Stimulated activated CD8-positive, alpha-beta memory T cell treated with anti-CD3 and anti-CD28 coated beads, Interleukin-4, amount 100 ng/mL, for 48 hours (primary cell): ENCODE measurements around the gene TSKS.

ENCODE experiments used
- DNase-seq: peaks from one replicate; pipeline ENCODE4 v3.0.0-alpha.2; 2020

The TSKS gene, protein sequence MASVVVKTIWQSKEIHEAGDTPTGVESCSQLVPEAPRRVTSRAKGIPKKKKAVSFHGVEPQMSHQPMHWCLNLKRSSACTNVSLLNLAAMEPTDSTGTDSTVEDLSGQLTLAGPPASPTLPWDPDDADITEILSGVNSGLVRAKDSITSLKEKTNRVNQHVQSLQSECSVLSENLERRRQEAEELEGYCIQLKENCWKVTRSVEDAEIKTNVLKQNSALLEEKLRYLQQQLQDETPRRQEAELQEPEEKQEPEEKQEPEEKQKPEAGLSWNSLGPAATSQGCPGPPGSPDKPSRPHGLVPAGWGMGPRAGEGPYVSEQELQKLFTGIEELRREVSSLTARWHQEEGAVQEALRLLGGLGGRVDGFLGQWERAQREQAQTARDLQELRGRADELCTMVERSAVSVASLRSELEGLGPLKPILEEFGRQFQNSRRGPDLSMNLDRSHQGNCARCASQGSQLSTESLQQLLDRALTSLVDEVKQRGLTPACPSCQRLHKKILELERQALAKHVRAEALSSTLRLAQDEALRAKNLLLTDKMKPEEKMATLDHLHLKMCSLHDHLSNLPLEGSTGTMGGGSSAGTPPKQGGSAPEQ

DNA sequence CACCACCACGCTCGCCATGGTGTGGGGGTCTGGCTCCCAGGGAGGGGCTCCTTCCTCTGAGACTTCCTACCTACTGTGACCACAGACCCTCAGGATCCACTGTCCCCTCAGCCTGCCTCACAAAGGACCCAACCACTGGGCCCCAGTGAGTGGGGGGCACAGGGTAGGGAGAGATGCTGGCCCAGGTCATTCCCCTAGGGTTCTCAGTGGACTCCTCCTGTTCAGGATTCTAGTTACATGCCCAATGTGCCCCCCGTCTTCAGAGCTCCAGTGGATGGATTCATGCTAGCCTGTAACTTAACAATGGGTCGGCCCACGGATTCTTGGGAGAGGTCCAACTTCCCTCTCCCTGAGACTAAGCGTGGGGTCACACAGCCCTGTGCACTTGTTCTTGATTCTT is at the start of gene TSKS:
TSS of gene TSKS (minus strand) at position 77 of the 400 bp plus-strand sequence. CDS start at position 18, 59 bp downstream.
- DNase-seq = no peak

DNA sequence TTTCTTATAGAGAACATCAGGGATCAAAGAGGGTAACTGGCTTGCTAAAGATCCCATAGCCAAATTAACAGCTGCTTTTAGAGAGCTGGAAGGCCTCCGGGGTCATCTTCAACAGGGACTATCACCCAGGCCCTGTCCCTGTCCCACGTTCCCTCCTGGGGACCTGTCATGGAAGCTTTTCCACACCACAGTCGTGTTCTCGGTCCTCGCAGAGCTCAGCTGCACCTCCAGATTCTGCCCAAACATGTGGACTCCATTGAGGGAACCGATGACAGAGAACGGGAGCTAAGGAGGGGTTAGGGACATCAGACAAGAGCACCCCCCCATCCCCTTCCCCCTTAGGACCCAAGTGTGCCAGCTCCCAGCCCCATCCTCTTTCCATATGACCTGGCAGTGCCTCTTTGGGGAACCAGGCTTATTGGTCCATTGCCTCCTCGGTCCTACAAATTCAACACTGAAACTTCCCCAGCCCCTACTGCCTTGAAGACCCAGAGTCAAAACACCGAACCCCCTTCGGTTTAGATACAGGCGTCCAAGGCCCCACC is 49.4 kb upstream of the TSKS start:
- DNase-seq = no peak

DNA sequence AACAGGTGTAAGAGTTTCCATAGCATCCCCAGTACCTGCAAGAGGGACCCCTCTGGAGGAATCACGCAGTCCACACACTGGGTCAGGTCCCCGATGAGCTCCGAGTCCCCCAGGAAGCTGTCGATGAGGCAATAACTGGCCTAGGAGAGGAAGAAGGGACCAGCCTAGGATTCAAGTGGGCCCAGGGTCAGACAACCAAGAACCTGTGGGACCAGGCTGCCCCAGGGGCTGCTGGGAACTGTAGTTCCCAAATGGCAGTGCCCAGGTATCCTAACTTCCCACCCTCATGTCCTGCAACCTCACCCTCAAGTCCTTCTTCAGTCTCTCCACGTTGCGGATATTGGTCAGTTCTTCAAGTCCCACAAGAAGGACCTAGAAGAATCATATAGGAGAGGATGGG is 48.2 kb upstream of the TSKS start:
- DNase-seq = no peak

- no peak for DNase-seq
Measured at GRCh38 chr19:49809941-49810389, 46.9 kb upstream of the TSKS start.

DNA sequence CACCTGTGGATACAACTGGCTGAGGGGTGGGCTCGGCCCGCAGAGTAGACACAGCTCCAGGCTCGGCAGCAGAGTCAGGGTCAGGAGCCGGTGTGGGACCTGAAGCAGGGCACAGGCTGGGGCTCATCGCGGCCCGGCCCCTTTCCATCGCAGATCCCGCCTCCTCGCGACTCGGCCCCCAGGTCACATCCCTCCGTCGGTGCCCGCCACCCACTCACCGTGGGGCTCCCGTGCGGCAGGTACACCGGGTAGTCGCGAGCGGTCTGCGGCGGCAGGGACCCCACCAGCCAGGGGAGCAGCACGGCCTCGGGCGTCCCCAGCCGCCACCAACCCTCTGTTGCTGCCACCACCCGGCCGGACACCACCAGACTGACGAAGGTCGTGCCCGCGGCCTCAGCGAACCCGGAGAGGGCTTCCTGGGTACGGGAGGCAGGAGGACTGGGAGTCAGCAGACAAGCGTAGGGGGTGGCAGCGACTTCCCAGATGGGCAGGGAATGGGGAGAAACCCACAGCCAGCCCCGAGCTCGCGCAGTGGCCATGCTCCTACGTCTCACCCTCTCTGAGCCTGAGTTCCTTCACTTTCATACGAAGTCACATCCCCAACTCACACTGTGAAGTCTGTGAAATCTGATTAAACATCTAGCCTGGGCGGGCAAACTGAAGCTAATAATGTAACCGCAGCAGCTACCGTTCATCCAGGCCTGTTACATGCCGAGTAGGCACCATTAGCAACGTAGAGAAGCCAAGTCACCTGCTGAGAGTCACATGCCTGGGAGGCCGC is 46.2 kb upstream of the TSKS start:
- peak; percentile 65 for DNase-seq

GRCh38 chr19:49808711-49809159 is 45.6 kb upstream of the TSKS start:
- peak; percentile 93 for DNase-seq

GRCh38 chr19:49807904-49808675 is 45.0 kb upstream of the TSKS start:
- no peak for DNase-seq

GRCh38 chr19:49807058-49807903 is 44.2 kb upstream of the TSKS start:
- no peak for DNase-seq

DNA sequence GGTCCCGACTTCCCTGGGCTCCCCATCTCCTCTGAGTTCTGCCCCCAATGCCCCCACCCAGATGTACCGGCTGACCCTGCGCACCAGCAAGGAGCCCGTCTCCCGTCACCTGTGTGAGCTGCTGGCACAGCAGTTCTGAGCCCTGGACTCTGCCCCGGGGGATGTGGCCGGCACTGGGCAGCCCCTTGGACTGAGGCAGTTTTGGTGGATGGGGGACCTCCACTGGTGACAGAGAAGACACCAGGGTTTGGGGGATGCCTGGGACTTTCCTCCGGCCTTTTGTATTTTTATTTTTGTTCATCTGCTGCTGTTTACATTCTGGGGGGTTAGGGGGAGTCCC is 43.5 kb upstream of the TSKS start:
- DNase-seq = no peak

- DNase-seq = no peak
Measured at GRCh38 chr19:49805822-49806619, 42.9 kb upstream of the TSKS start.

DNA sequence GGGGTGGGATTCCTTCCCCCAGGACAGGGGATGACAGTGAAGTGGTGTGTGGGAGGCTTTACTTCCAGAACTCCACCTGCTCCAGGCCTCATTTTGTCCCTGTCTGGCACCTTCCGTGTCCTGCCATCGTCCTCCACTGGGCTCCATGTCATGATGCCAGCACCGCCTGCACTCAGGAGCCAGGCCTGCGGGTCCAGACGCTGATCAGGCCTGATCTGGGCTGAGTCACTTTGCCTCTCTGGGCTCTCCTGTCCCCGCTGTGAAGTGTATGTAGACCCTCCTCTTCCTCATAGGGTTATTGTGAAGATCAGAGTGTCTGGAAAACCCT is 40.4 kb upstream of the TSKS start:
- no peak for DNase-seq

DNA sequence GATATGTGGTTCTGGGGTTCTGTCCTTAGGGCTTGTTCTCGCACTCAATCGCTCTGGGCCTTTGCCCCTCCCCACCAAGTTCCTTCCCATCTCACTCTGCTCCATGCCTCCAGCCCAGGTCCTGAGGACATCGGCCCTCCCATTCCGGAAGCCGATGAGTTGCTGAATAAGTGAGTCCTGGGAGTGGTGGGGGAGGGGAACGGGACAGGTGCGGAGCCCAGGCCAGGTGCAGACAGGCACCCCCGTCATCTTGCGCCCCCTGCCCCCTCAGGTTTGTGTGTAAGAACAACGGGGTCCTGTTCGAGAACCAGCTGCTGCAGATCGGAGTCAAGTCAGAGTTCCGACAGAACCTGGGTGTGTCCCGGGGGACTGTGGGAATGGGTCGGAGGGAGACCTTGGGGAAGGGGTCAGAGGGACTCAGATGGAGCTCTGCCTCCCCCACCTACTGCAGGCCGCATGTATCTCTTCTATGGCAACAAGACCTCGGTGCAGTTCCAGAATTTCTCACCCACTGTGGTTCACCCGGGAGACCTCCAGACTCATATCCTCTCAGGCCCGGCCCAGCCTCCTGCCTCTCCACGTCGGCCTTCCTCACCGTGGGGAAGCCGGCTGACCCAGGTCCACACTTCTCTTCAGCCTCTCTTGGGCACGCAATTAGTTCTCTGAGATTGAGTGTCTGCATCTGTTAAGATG is 39.9 kb upstream of the TSKS start:
- no peak for DNase-seq

- no peak for DNase-seq
Measured at GRCh38 chr19:49801966-49802661, 39.0 kb upstream of the TSKS start.

- no peak for DNase-seq
Measured at GRCh38 chr19:49801401-49801888, 38.3 kb upstream of the TSKS start.

DNA sequence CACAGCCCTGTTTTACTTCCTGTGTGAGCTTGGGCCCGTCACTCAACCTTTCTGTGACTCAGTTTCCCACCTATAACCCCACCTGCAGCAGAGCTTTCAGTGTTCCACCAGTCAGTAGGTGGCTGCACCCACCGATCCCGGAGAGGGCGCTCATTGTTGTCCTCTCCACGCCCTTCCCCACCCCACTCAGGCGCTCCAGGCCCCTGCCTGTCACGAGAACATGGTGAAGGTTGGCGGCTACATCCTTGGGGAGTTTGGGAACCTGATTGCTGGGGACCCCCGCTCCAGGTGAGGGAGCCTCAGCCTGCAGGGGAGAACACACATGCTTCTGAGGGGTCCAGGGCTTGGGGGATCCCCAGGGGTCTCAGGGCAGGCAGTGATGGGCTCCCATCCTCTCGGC is 37.7 kb upstream of the TSKS start:
- DNase-seq = no peak

DNA sequence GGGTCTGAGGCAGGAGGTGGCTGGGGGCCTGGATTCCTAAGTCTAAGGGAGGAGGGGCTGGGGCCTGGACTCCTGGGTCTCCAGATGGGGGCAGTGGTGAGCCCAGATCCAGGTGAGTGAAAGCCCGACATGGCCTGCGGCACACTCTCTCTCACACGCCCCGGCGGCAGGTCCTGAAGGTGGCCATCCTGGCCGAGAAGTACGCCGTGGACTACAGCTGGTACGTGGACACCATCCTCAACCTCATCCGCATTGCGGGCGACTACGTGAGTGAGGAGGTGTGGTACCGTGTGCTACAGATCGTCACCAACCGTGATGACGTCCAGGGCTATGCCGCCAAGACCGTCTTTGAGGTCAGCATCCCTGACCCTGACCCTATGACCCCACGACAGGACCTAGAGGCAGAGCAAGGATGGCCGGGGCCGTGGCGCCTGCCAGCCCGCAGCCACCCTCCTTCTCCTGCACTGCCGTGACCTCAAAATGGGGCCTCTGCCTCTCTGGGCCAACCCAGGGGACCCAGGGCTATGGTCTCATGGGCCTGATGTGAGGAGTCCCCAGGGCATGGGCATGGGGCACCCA is 36.8 kb upstream of the TSKS start:
- DNase-seq = peak; percentile 39

- no peak for DNase-seq
Measured at GRCh38 chr19:49799271-49799797, 36.2 kb upstream of the TSKS start.

- no peak for DNase-seq
Measured at GRCh38 chr19:49798574-49798973, 35.5 kb upstream of the TSKS start.

DNA sequence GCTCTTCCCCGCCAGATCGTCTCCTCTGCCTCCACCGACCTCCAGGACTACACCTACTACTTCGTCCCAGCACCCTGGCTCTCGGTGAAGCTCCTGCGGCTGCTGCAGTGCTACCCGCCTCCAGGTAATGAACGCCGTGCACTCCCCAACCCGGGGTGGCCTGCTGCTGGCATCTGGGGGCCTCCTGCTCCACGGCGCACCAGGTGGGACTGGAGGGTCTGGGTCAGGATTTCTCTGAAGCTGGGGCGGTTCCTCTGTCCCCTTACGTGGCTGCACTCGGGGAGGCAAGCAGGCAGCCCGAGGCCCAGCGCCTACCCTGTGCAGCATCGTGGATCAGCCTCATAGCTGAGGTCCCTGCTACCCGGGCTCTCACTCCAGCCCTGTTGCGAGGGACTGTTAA is 32.5 kb upstream of the TSKS start:
- no peak for DNase-seq
